ENCODE results near the gene WDR87.

DNA sequence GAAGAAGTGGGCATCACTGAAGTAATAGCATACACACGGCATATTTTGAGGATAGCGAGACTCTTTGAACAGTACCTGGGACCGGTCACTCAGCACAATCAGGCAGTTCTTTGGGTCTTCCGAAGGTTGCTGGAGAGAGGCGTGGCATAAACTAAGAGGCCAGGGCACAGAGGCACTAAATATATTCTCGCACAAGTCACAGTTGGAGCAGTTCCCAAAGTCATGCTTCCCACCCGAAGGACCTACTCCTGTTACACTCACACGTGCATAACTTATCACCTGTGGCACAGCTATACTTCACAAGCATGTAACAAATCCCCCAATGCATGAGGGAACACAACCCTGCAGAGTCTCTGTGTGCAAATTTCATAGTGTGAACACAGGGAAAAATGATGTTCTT lies 10.2 kb downstream of the WDR87 start:
- TF ChIP-seq GATAD2B (IDR thresholded peaks at IDR 0.05; ENCODE audit: borderline replicate concordance) (no peak), TRIM25 (IDR thresholded peaks at IDR 0.05; ENCODE audit: borderline replicate concordance) (no peak), MAFK (IDR thresholded peaks at IDR 0.05; ENCODE audit: low read length) (no peak)
- TF ChIP-seq, protein P1, sequence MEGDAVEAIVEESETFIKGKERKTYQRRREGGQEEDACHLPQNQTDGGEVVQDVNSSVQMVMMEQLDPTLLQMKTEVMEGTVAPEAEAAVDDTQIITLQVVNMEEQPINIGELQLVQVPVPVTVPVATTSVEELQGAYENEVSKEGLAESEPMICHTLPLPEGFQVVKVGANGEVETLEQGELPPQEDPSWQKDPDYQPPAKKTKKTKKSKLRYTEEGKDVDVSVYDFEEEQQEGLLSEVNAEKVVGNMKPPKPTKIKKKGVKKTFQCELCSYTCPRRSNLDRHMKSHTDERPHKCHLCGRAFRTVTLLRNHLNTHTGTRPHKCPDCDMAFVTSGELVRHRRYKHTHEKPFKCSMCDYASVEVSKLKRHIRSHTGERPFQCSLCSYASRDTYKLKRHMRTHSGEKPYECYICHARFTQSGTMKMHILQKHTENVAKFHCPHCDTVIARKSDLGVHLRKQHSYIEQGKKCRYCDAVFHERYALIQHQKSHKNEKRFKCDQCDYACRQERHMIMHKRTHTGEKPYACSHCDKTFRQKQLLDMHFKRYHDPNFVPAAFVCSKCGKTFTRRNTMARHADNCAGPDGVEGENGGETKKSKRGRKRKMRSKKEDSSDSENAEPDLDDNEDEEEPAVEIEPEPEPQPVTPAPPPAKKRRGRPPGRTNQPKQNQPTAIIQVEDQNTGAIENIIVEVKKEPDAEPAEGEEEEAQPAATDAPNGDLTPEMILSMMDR (IDR thresholded peaks at IDR 0.05 in 2 of 3, conservative IDR thresholded peaks at IDR 0.05 in 1 of 3; ENCODE audit: insufficient read depth in 2 of 3, low read depth in 1 of 3, low read length in 3 of 3) = no peak

Data from K562 (cell line).